GM21447 (cell line): ENCODE data around the gene DSE.
"Not testable (repeated sequence)": the region's sequence is repeated elsewhere in the genome, so short reads cannot be mapped to it uniquely, and the experiment has no call there.

Experiments used
- ATAC-seq: cut with Tn5 transposase; IDR thresholded peaks from one replicate; pipeline ENCODE4 v1.9.1; 2021; ENCODE audit not compliant: unreplicated experiment

The DSE gene

DNA sequence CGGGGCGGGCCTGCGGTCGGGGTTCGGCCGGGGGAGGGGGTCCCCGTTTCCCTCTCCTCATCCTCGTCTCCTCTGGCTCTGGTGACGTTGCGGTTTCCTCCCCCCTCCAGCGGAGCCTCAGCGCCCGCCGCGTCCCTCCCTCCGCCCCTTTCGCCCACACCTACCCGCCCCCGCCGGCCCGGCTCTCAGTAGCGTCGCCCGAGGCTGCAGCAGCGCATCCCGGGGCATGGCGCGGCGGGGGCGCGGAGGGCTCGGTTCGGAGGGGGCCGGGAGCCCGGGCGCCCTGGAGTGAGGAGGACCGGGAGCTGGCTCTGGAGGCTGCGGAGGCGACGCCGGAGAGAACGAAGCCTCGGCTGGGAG lies at the start of gene DSE:
TSS of gene DSE (plus strand) at position 188 of the 360 bp plus-strand sequence. CDS start 28,304 bp downstream, outside the sequence.
- ATAC-seq: peak; percentile 64

DNA sequence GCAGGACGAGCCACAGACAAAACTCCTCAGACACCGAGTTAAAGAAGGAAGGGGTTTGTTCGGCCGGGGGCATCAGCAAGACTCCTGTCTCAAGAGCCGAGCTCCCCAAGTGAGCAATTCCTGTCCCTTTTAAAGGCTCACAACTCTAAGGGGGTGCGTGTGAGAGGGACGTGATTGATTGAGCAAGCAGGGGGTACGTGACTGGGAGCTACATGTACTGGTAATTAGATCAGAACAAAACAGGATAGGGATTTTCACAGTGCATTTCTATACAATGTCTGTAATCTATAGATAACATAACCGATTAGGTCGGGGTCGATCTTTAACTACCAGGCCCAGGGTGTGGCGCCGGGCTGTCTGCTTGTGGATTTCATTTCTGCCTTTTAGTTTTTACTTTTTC lies 48.8 kb upstream of the DSE start:
- ATAC-seq: not testable (repeated sequence)

DNA sequence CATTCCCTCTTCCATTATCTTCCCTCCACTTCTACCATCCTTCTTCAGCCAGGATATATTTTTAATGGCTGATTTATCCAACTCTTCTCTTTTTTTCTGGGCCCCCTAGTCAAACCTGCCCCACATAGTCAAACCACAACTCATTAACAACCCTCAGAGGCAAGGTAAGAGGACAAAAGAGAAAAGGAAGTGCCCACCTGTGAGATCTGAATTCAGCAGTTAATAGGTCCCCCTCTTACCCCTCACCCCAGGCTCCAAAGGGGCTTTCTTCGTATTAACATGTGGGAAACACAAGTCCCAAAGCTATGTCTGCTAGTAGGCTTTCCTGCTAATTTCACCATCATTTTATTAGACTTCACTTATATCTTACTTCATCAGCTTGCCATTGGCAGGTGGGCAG lies 46.9 kb upstream of the DSE start:
- no peak for ATAC-seq

DNA sequence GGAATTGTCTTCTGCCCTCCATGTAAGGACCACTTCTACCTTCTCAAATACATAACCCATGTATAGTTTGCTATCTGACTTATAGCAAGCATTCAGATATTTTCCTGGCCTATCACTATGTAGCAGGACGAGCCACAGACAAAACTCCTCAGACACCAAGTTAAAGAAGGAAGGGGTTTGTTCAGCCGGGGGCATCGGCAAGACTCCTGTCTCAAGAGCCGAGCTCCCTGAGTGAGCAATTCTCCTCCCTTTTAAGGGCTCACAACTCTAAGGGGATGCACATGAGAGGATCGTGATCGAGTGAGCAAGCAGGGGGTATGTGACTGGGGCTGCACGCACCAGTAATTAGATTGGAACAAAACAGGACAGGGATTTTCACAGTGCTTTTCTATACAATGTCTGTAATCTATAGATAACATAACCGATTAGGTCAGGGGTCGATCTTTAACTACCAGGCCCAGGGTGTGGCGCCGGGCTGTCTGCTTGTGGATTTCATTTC lies 45.1 kb upstream of the DSE start:
- ATAC-seq: not testable (repeated sequence)

DNA sequence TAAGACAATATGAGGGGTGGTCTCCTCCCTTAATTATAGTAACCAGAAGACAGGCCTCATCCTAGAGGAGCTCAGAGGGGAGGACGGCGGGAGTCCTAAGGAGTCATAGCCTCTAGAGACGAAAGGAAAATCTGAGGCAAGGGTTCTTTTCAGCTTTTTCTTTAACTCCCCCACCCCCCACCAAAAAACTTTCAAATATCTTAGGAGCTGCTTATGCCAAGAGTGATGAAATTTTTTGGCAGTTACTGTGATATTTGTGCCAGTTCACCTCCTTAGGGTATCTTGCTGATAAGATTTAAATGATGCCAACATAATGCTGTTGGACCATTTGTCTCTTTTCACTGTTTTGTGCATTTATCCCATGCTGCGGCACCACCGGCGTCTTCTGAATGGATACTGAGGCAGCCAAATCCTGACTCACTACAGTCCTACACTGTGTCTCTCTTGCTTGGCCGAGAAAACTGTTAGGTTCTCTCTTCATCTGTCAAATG lies 44.5 kb upstream of the DSE start:
- no peak for ATAC-seq

DNA sequence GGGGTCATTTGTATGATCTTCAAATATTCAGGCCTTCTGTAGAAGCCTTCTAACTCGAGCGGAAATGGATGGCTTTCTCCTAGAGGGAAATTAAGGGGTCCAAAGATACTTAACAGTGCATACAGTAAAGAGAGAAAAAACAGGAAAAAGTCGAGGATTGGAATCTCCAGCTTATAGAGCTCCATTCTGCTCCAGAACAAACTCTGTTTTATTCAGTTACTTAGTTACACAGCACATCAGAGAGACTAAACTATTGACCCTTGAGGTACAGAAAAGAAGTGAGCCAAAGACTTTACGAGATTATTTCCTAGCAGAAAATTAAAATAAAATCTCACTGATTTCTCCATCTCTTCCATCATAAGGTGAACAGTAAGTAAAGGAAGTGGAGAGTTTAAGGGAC lies 43.8 kb upstream of the DSE start:
- ATAC-seq: no peak

DNA sequence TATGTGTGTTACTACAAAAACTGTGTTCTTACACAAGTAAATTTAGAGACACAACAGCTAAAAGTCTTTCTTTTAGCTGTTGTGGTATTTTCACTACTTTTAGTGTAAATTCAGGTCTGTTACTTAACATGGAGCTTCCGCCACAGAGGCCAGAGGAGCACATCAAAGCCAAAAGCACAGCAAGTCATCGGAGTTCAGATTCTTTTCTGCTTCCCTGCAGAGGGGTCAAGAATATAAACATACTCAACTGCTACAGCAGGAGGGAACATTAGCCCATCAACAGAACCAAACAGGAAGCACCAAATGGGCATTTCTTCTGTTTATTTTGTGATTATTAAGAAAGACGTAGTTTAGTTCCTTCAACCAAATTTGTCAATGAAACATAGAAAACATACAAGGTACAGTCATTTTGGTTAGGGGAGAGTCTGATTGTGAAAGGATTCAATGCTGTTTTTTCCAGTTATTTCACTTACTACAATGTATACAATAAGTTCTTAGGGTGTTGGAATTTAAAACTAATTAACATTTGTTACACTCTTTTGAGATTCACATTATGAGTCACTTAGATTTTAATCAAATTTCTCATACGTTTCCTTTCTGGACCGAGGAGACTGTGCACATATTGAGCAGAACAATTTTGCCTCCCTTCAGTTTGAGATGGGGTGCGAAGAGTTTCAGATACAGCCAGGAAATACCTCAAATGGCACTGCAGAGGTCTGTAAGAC lies 42.8 kb upstream of the DSE start:
- no peak for ATAC-seq

DNA sequence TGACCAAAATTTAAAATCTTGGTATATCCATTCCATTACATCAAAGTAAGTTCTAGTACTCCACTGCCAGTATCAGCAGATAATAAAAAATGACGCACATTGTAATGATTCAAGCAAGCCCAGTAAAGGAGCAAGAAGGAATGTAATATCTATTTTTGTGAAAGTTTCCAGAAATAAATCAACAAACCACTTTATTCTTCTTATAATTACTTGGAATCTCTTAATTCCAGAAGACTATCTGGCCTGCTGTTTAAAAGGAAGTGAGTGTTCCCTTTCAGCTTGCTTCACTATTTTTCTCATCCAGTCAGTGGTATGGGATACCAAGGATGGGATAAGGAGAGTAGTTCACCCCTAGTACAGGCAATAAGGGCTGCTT lies 42.2 kb upstream of the DSE start:
- ATAC-seq: no peak

DNA sequence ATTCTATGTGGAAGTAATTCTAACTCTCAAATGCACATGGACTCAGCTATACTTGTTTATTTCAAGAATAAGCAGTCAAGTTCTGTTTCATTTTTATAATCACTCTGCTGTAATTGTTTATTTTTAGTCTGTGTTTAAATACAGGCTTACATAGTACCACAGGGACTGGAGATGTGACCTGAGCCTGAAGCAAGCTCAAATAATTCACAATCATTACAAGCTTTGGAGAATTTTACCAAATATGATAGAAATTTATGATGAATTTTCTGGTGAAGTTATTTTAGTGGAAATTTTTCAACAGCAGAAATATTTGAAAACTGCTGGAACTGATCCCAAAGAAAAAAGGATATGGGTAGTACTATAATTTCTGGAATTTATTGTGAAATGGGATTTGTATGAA lies 41.6 kb upstream of the DSE start:
- no peak for ATAC-seq

DNA sequence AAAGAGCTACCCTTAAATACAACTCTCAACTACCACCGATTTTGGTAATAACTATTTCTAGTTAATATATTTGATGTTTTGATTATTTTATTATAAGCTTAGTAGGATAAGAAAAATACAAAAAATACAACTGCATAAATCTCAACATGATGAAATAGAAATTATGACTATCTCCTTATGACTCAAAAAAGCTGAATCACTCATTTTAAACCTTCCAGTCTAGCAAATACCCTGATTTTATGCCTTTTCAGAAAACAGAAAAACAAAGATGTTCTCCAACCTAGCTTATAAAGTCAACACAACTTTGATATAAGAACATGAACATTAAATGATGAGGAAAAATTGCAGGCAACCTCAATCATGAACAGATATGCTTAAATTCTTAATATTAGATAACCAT lies 40.2 kb upstream of the DSE start:
- no peak for ATAC-seq

DNA sequence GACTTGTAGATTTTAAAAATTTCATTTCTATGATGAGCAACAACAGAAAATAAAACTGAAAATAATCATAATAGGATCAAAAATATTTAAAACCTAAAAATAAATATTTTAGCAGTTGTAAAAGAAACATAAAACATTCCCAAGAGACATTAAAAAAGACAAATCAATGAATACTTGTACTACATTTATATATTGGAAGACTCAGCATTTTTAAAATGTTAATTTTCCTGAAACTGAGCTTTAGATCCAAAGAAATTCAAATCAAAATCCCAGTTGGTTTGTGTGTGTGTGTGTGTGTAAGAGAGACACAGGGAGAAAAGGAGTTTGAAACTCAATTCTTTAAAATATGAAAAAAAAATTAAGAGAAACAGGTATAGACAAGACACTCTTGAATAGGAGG lies 38.7 kb upstream of the DSE start:
- no peak for ATAC-seq

DNA sequence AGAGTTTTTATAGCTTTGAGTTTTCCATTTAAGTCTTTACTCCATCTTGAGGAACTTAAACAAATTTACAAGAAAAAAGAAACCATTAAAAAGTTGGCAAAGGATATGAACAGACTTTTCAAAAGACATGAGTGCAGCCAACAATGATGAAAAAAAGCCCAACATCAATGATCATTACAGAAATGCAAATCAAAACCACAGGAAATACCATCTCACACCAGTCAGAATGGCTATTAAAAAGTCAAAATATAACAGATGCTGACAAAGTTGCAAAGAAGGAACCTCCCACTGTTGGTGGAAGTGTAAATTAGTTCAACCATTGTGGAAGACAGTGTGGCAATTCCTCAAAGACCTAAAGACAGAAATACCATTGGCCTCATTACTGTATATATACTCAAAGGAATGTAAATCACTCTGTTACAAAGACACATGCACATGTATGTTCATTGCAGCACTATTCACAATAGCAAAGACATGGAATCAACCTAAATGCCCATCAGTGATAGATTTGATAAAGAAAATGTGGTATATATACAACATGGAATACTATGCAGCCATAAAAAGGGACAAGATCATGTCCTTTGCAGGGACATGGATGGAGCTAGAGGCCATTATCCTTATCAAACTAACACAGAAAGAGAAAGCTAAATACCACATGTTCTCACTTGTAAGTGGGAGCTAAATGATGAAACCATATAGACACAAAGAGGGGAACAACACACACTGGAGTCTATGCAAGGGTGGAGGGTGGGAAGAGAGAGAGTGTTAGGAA lies 35.9 kb upstream of the DSE start:
- ATAC-seq: not testable (repeated sequence)

DNA sequence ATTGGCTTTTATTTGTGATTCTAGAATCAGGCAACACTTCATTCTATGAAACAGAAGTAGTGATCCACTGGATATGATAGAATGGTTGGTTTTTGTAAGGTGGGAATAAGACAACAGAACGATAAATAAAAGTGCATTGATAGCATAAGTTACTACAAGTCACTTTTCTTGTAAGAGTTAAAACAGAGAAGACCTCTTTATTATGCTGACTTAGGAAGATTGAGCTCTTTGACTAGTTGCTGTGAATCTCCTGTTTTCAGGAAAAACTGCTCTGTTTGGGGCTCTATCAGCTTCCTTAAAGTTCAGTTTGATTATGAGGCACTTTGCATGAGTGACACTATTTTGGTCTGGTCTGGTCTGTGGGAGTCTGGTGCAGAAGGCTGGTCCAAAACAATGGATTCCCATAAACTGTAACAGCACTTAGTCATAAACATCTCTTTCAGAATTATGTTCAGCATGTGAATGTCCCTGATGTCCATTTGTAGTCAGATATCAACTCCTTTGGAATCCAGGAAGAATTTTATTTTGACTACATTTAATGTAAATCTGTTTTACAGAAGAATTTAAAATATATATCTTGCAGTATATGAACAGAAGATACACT lies 35.0 kb upstream of the DSE start:
- ATAC-seq: no peak

DNA sequence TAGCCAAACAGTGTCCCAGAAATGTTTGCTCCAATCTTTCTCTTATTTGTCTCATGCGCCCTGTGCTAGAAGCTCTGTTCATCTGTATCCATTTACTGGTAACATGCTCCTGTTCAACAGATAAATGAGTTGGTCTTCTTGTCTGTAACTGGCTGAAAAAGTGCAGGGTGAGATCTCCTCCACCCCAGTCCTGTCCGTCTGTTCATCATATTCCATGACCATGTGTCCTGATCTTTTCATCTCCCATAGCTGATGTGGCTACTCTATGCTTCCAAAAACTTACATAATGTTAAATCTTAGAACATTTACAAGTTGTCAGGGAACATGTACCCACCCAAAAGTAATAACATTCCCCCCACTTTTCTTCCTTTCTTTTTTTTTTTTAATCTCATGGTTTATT lies 31.8 kb upstream of the DSE start:
- ATAC-seq: no peak

DNA sequence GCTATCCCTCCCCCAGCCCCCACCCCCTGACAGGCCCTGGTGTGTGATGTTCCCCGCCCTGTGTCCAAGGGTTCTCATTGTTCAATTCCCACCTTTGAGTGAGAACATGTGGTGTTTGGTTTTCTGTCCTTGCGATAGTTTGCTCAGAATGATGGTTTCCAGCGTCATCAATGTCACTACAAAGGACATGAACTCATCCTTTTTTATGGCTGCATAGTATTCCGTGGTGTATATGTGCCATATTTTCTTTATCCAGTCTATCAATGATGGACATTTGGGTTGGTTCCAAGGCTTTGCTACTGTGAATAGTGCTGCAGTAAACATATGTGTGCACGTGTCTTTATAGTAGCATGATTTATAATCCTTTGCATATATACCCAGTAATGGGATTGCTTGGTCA lies 30.1 kb upstream of the DSE start:
- not testable (repeated sequence) for ATAC-seq

DNA sequence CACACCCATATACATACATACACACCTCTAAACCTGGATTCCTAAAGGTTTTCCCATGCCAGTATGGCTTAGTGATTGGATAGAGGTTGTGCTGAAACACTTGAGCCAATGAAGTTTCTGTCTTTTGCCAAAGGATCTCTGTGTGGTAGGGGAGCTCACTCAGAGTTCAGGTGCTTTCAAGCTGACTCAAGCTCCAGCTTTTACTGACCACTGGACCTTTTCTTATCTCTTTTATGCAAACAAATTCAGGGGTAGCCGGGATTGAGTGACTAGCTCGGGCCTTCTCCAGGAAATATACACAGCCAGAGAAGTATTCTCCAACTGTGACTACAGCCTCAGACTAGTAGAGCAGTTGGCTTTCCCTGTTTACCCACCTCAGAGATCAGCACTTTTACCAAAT lies 21.5 kb upstream of the DSE start:
- no peak for ATAC-seq

DNA sequence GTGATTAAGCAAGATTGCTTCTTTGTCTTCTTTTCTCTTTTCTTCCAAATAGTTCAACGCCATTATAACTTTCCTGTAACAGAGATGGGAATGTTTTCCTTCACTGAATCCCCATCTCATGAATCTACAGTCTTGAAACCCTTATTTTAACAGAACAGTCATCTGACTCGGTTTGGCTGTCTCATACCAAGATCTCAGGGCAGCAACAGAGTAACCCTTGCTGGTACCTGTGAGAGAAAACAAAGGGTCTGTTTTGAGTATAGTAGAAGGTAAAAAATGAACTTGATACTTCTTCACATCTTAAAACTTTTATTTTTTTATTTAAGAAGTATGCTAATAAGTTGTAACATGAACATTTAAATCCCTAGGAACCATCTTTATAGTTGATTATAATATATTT lies 19.6 kb upstream of the DSE start:
- ATAC-seq: no peak

DNA sequence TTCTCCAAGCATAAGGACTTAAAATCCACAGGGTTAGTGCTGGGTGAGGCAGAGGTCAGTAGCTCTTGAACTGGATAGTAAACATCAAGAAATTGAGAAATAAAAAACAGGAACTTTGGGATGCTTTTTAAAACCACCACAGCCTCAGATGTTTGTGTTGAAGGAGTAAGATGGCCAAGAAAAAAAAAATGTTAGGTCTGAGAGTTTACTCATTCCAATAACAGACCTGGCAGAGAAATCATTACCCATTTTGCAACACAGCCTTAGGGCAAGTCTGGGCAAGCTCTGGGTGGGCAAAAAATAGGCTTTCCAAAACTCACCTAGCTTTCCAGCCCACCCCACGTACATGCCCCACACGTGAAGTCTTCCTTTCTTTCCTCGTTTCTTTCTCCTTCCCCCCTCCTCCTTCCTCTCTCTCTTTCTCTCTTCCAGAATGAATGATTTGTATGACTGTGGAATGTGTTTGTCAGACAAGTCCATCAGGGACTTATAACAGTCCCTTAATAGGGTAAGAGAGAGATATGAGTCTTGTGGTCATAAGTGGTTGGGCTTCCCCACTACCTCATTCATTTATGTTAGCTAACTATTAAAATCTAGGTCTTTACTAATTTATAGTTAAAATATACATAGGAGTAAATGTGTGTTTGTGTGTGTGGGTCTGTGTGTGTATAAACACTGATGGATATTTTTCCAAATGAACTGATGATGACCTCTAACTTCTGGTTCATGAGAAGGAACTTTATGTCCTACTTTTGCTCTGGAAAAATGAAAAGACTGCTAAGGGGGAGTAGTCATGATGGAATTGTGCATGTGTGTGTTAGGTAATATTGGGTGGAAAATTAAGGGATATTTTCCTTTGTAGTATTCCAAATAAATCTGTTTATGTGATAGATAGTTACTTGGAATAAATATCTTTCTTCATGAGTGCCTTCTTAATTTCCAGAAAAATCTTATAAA lies 18.0 kb upstream of the DSE start:
- ATAC-seq: no peak

DNA sequence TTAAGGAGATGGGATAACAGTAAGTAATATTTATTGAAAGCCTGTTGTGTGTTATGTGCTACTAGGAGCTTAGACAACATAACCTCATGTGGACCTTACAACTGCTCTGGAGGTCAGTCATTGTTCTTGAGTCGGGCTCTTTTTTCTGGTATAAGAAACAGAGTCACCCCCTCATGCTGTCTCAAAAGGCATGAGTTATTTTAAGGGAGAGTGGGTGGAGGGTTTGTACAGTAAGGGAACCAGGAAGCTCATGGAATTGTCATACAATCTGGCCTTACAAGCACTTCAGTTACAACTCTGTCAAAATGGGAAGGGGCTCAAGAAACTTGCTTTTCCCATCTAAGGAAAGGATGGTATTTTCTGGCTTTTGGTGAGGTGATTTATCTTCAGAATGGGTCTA lies 16.5 kb upstream of the DSE start:
- no peak for ATAC-seq

DNA sequence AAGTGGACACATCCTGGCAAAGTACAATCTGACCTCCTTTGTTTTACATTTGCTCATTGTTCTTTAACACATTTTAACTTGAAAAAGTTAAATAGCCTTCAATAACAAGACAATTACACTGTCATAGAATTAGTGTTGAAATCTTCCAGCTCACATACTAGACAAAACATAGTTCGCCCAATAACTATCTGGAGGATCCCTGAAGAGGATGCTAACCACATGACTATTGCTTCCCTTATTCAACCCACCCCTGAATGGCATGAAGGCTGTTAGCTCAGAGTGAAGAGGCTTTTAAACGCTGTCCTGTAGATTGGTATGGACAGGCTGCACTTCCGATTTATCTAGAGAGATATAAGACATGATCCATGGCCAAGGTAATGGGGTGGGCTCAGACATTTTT lies 15.0 kb upstream of the DSE start:
- ATAC-seq: no peak

DNA sequence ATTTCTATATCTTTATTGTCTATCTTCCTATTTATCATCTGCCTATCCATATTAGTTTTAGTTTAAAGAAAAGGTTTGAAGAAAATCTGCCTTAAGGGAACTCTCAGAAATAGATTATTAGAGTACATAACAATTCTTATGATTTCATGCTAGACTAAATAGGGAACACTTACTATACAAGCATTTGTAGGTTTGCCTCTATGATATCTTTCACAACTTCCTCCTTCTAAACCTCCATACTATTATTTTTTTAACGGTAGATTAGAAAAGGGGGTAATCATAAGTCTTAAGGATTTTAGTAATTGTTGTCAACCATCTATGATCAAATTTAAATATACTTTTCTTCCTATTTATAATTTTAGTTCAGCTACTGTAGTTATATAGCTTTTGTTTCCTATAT lies 11.6 kb upstream of the DSE start:
- no peak for ATAC-seq
